IMR-90 (cell line): ENCODE measurements around the gene KIRREL2. TPM values are rescaled to one million over a fixed set of nuclear protein-coding genes. Genes with fewer than 3 reads are reported as not detected.
A peak's percentile ranks its signal among the peaks of the same experiment; 100 is the strongest.

ENCODE experiments used
- ATAC-seq: fragments of 200-7000 bp; cut with Tn5 transposase; 2 replicates; pipeline ENCODE4 v1.9.1; 2020; ENCODE audit warnings: low read depth, mild to moderate bottlenecking, moderate library complexity
- BruUV-seq: library from RNA; stranded (reverse); fragments of 400-500 nt; replicated peaks from 2 replicates; lab custom pipeline; 2021; lab: Mats Ljungman, UMichigan
- CTCF ChIA-PET: fragments of 300-600 bp; formaldehyde crosslinking; extraction: SDS; loops from one replicate; lab custom pipeline; 2021; ENCODE audit warnings: antibody characterized with exemption; lab: Yijun Ruan, JAX
- POLR2A ChIA-PET: fragments of 300-600 bp; sonication (Branson Sonifier 250); formaldehyde crosslinking; loops from one replicate; lab custom pipeline; 2022; ENCODE audit warnings: antibody characterized with exemption; ENCODE audit not compliant: unreplicated experiment; lab: Charles Lee
- DNase-seq: peaks from one replicate; pipeline ENCODE4 v3.0.0; 2013
- H2AFZ ChIP-seq: replicated peaks from 2 replicates; pipeline ENCODE3; 2013; ENCODE audit warnings: low read length, mild to moderate bottlenecking; ENCODE audit not compliant: poor library complexity
- H2AK5ac ChIP-seq: 2 replicates; pipeline ENCODE4 v1.6.1; 2013; ENCODE audit warnings: low read depth, low read length, inconsistent platforms
- H2AK9ac ChIP-seq: replicated peaks from 2 replicates; pipeline ENCODE3; 2013; ENCODE audit warnings: mild to moderate bottlenecking, low read depth, low read length, moderate library complexity; ENCODE audit not compliant: poor library complexity
- H2BK120ac ChIP-seq: 2 replicates; pipeline ENCODE4 v1.6.1; 2013; ENCODE audit warnings: low read depth, low read length, inconsistent platforms
- H2BK15ac ChIP-seq: 3 replicates; pipeline ENCODE4 v1.6.1; 2013; ENCODE audit warnings: low read depth, low read length, inconsistent platforms
- H2BK20ac ChIP-seq: 2 replicates; pipeline ENCODE4 v1.6.1; 2013; ENCODE audit warnings: low read depth, mild to moderate bottlenecking, inconsistent platforms, low read length, moderate library complexity
- H2BK5ac ChIP-seq: 2 replicates; pipeline ENCODE4 v1.6.1; 2013; ENCODE audit warnings: mild to moderate bottlenecking, low read depth, low read length, inconsistent platforms; ENCODE audit not compliant: poor library complexity, severe bottlenecking
- H3K14ac ChIP-seq: replicated peaks from 2 replicates; pipeline ENCODE4 v1.6.1; 2013; ENCODE audit warnings: low read depth, low read length, inconsistent platforms
- H3K18ac ChIP-seq: 2 replicates; pipeline ENCODE4 v1.6.1; 2013; ENCODE audit warnings: low read depth, low read length, control low read depth
- H3K23ac ChIP-seq: 2 replicates; pipeline ENCODE4 v1.6.1; 2013; ENCODE audit warnings: low read depth, low read length, inconsistent platforms
- H3K27ac ChIP-seq: 2 replicates; pipeline ENCODE4 v1.5.1; 2013; ENCODE audit warnings: mild to moderate bottlenecking, control low read depth, low read length; ENCODE audit not compliant: insufficient read depth
- H3K27me3 ChIP-seq: 2 replicates; pipeline ENCODE4 v1.6.1; 2013; ENCODE audit warnings: low read length; ENCODE audit not compliant: control insufficient read depth, insufficient read depth
- H3K36me3 ChIP-seq: 2 replicates; pipeline ENCODE4 v1.6.1; 2013; ENCODE audit warnings: low read length, mixed read lengths; ENCODE audit not compliant: control insufficient read depth, insufficient read depth
- H3K4ac ChIP-seq: 2 replicates; pipeline ENCODE4 v1.6.1; 2013; ENCODE audit warnings: low read depth, low read length, inconsistent platforms
- H3K4me1 ChIP-seq: 2 replicates; pipeline ENCODE4 v1.6.1; 2013; ENCODE audit warnings: low read length, mixed read lengths; ENCODE audit not compliant: control insufficient read depth, insufficient read depth
- H3K4me2 ChIP-seq: 2 replicates; pipeline ENCODE4 v1.6.1; 2013; ENCODE audit warnings: low read depth, mild to moderate bottlenecking, control low read depth, low read length, moderate library complexity
- H3K4me3 ChIP-seq: 2 replicates; pipeline ENCODE4 v1.5.1; 2013; ENCODE audit warnings: low read depth, mild to moderate bottlenecking, control low read depth, low read length, moderate library complexity; ENCODE audit not compliant: insufficient read depth
- H3K56ac ChIP-seq: 2 replicates; pipeline ENCODE4 v1.6.1; 2013; ENCODE audit warnings: low read length, inconsistent platforms; ENCODE audit not compliant: insufficient read depth; ENCODE audit errors: extremely low read depth
- H3K79me1 ChIP-seq, 2 experiments: 2 replicates each; pipeline ENCODE4 v1.6.1; 2013; ENCODE audit warnings: low read length in 2 of 2, inconsistent platforms in 1 of 2, low read depth in 1 of 2
- H3K9ac ChIP-seq: 2 replicates; pipeline ENCODE4 v1.6.1; 2013; ENCODE audit warnings: low read depth, low read length, control low read depth
- H3K9me1 ChIP-seq: 2 replicates; pipeline ENCODE4 v1.6.1; 2013; ENCODE audit warnings: low read length, inconsistent platforms; ENCODE audit not compliant: insufficient read depth
- H3K9me3 ChIP-seq: 2 replicates; pipeline ENCODE4 v1.6.1; 2013; ENCODE audit warnings: low read length; ENCODE audit not compliant: control insufficient read depth, insufficient read depth
- H4K20me1 ChIP-seq: 2 replicates; pipeline ENCODE4 v1.6.1; 2013; ENCODE audit warnings: low read length, inconsistent platforms; ENCODE audit not compliant: insufficient read depth
- H4K5ac ChIP-seq: 2 replicates; pipeline ENCODE4 v1.6.1; 2013; ENCODE audit warnings: mild to moderate bottlenecking, low read depth, low read length, control low read depth
- H4K8ac ChIP-seq, 2 experiments: 2 replicates each; pipeline ENCODE4 v1.6.1; 2013; ENCODE audit warnings: low read depth in 2 of 2, low read length in 2 of 2, control low read depth in 1 of 2, inconsistent platforms in 1 of 2
- H4K91ac ChIP-seq: 2 replicates; pipeline ENCODE4 v1.6.1; 2013; ENCODE audit warnings: low read depth, low read length, inconsistent platforms; ENCODE audit not compliant: insufficient read depth
- CEBPB ChIP-seq: IDR thresholded peaks from 2 replicates; pipeline ENCODE4 v1.6.1; 2012; ENCODE audit warnings: low read depth, low read length, improper control_type of control experiment
- CHD1 ChIP-seq: IDR thresholded peaks from 2 replicates; pipeline ENCODE4 v1.6.1; 2012; ENCODE audit warnings: low read depth, low read length, improper control_type of control experiment
- MAZ ChIP-seq: IDR thresholded peaks from 2 replicates; pipeline ENCODE4 v1.6.1; 2012; ENCODE audit warnings: low read depth, mild to moderate bottlenecking, low read length, improper control_type of control experiment, moderate library complexity, borderline replicate concordance
- MXI1 ChIP-seq: IDR thresholded peaks from 2 replicates; pipeline ENCODE4 v1.6.1; 2012; ENCODE audit warnings: low read depth, mild to moderate bottlenecking, low read length, moderate library complexity, borderline replicate concordance
- NFE2L2 ChIP-seq: fragments of 150-350 bp; IDR thresholded peaks from 2 replicates; pipeline ENCODE4 v1.6.1; 2016; ENCODE audit warnings: low read depth, mild to moderate bottlenecking, low read length
- POLR2A ChIP-seq: IDR thresholded peaks from 2 replicates; pipeline ENCODE4 v1.6.1; 2012; ENCODE audit warnings: mild to moderate bottlenecking, low read depth, low read length
- RAD21 ChIP-seq: IDR thresholded peaks from 2 replicates; pipeline ENCODE4 v1.6.1; 2012; ENCODE audit warnings: low read length, improper control_type of control experiment
- RFX5 ChIP-seq: IDR thresholded peaks from 2 replicates; pipeline ENCODE4 v1.8.0; 2012; ENCODE audit warnings: low read depth, mild to moderate bottlenecking, low read length, moderate library complexity
- SMC3 ChIP-seq: fragments of 150-350 bp; IDR thresholded peaks from 2 replicates; pipeline ENCODE4 v1.6.1; 2016; ENCODE audit warnings: low read depth, mild to moderate bottlenecking, antibody characterized with exemption, low read length, moderate library complexity
- WGBS, 2 experiments: methylation state at CpG; one replicate each; pipeline versions ENCODE4 v1.1.5 to v1.1.7; 2013; ENCODE audit warnings: missing lambda C conversion rate in 2 of 2; ENCODE audit not compliant: insufficient read length in 1 of 2; ENCODE audit errors: extremely low coverage in 2 of 2; 5-methylcytosine and 5-hydroxymethylcytosine counted together
- dilution Hi-C: fragments of 300-500 bp; cut with HindIII; formaldehyde crosslinking; loops from one replicate; pipeline ENCODE4 v1.14.3; 2018; ENCODE audit warnings: low sequenced_read_pairs; ENCODE audit not compliant: unreplicated experiment
- in situ Hi-C: fragments of 300-500 bp; cut with MboI; formaldehyde crosslinking; loops from 3 replicates; pipeline ENCODE4 v1.14.3; 2019; ENCODE audit warnings: low sequenced_read_pairs, inconsistent platforms, mixed read lengths
- intact Hi-C: fragments of 100-400 bp; cut with micrococcal nuclease; formaldehyde crosslinking; loops from 2 replicates; pipeline ENCODE4 v1.10.0; 2022
- polyA plus RNA-seq, 3 experiments: library from polyadenylated mRNA; depleted of rRNA; stranded (reverse); fragments of >200 nt; gene quantifications; 2 replicates each; pipeline ENCODE4 v1.2.3, GENCODE V29; 2012; ENCODE audit warnings: low replicate concordance in 1 of 3
- total RNA-seq: library from RNA; depleted of rRNA; stranded (reverse); fragments of >200 nt; gene quantifications from 2 replicates; pipeline ENCODE4 v1.2.3, GENCODE V29; 2012
- TF ChIP-seq, protein P1 (sequence below): conservative IDR thresholded peaks from 2 replicates; pipeline ENCODE4 v1.5.1; 2012; ENCODE audit warnings: mild to moderate bottlenecking, low read depth, low read length, improper control_type of control experiment
- TF ChIP-seq, protein P2 (sequence below): fragments of 150-350 bp; IDR thresholded peaks from 2 replicates; pipeline ENCODE4 v1.6.1; 2017; ENCODE audit warnings: mild to moderate bottlenecking, antibody characterized with exemption, low read length, low read depth

Gene KIRREL2
- total and polyA plus RNA-seq, 2 of the 4 experiments (the other 2 are of a cell fraction) = not detected

DNA sequence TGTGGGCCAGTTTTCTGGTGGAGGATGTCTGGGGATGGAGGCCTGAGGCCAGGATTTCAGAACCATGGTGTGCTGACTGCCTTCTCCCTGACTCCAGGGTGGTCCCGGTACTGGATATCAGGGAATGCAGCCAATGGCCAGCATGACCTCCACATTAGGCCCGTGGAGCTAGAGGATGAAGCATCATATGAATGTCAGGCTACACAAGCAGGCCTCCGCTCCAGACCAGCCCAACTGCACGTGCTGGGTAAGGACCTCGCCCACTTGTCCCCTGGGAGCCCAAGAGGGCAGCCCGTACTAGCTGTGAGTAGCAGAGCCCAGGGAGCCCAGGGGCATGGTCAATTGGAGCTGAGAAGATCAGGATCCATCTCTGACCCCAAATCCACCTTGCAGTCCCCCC, 1.6 kb downstream of the KIRREL2 start:
- no peak overlapping the region for H2BK20ac ChIP-seq
- H2AK5ac ChIP-seq = no peak overlapping the region
- ChIA-PET POLR2A (no interaction called here), CTCF (no interaction called here)
- dilution Hi-C loops = no loop called here
- peak overlapping the region; percentile 55 for H2AK9ac ChIP-seq
- no TSS peak for BruUV-seq
- H3K79me1 ChIP-seq = no peaks in the 10 kb centered on the region
- H3K27ac ChIP-seq = no peak overlapping the region
- in situ Hi-C loops = no loop called here
- H3K18ac ChIP-seq = no peak overlapping the region
- H3K56ac ChIP-seq = no peak overlapping the region
- 77% methylated on average over 3 of the region's 6 CpGs; no CpG with 5 or more reads in 1 of the 2 experiments for WGBS, 2 experiments
- H3K23ac ChIP-seq = no peak overlapping the region
- no peak overlapping the region for H3K4me2 ChIP-seq
- H3K27me3 ChIP-seq = peaks cover 76% of the 10 kb centered on the region
- H4K91ac ChIP-seq = no peak overlapping the region
- no peaks in the 10 kb centered on the region; the same call in 1 of the 2 replicates for H3K4me1 ChIP-seq
- H2AFZ ChIP-seq = no peak overlapping the region
- no peaks in the 10 kb centered on the region for H3K9me1 ChIP-seq
- no peaks in the 10 kb centered on the region for H3K9me3 ChIP-seq
- H3K36me3 ChIP-seq = no peaks in the 10 kb centered on the region
- ATAC-seq (no peak), DNase-seq (no peak)
- no peak overlapping the region for H4K8ac ChIP-seq
- no peak overlapping the region for H3K9ac ChIP-seq
- H2BK15ac ChIP-seq = no peak overlapping the region
- intact Hi-C loops = no loop called here
- H4K20me1 ChIP-seq = no peaks in the 10 kb centered on the region; the same call in 1 of the 2 replicates
- H2BK5ac ChIP-seq = no peak overlapping the region
- no peak overlapping the region for H3K4ac ChIP-seq
- TF ChIP-seq SMC3 = no peak
- TF ChIP-seq, protein P1, sequence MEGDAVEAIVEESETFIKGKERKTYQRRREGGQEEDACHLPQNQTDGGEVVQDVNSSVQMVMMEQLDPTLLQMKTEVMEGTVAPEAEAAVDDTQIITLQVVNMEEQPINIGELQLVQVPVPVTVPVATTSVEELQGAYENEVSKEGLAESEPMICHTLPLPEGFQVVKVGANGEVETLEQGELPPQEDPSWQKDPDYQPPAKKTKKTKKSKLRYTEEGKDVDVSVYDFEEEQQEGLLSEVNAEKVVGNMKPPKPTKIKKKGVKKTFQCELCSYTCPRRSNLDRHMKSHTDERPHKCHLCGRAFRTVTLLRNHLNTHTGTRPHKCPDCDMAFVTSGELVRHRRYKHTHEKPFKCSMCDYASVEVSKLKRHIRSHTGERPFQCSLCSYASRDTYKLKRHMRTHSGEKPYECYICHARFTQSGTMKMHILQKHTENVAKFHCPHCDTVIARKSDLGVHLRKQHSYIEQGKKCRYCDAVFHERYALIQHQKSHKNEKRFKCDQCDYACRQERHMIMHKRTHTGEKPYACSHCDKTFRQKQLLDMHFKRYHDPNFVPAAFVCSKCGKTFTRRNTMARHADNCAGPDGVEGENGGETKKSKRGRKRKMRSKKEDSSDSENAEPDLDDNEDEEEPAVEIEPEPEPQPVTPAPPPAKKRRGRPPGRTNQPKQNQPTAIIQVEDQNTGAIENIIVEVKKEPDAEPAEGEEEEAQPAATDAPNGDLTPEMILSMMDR = no peak
- TF ChIP-seq RFX5 = no peak
- no peak for TF ChIP-seq CEBPB
- no peak for TF ChIP-seq POLR2A
- no peak for TF ChIP-seq NFE2L2
- TF ChIP-seq MAZ = no peak
- TF ChIP-seq, protein P2, sequence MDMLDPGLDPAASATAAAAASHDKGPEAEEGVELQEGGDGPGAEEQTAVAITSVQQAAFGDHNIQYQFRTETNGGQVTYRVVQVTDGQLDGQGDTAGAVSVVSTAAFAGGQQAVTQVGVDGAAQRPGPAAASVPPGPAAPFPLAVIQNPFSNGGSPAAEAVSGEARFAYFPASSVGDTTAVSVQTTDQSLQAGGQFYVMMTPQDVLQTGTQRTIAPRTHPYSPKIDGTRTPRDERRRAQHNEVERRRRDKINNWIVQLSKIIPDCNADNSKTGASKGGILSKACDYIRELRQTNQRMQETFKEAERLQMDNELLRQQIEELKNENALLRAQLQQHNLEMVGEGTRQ = no peak
- TF ChIP-seq RAD21 = no peak
- no peak for TF ChIP-seq CHD1
- no peak for TF ChIP-seq MXI1
- no peak overlapping the region for H4K5ac ChIP-seq
- no peak overlapping the region for H3K4me3 ChIP-seq
- H2BK120ac ChIP-seq = no peak overlapping the region
- no peak overlapping the region for H3K14ac ChIP-seq
